HL-60 (cell line): ENCODE measurements around the gene FOXL3.

Experiments used
- GABPA ChIP-seq: IDR thresholded peaks from 2 replicates; pipeline ENCODE4 v1.6.1; 2012; ENCODE audit warnings: low read depth
- POLR2AphosphoS5 ChIP-seq: IDR thresholded peaks from 2 replicates; pipeline ENCODE4 v1.6.1; 2012; ENCODE audit warnings: low read depth
- SPI1 ChIP-seq: IDR thresholded peaks from 2 replicates; pipeline ENCODE4 v1.6.1; 2012; ENCODE audit warnings: low read depth, mild to moderate bottlenecking, borderline replicate concordance
- TF ChIP-seq, protein P1 (sequence below): IDR thresholded peaks from one replicate; pipeline ENCODE4 v1.5.1; 2011; ENCODE audit warnings: low read length, control low read depth, inconsistent platforms; ENCODE audit not compliant: insufficient read depth
- TF ChIP-seq, protein P2 (sequence below): IDR thresholded peaks from 2 replicates; pipeline ENCODE4 v1.6.1; 2012; ENCODE audit warnings: low read depth; ENCODE audit not compliant: insufficient replicate concordance

DNA sequence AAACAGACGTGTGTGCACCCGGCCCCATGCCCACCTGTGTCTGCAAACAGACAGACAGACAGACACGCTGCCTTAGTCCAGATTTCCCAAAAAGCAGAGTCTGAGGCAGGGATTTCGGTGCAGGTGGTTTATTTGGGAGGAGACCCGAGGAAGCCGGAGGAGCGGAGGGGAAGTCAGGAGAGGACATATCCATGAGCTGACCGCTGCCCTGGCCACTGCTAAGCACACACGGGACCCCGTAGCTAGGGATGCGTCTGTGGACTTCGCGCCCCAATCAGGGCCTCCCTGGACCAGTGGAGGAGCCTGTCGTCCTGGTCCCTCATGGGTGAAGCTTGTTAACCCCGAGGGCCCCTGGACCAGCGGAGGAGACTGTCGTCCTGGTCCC is 47.6 kb downstream of the FOXL3 start:
- TF ChIP-seq, protein P1, sequence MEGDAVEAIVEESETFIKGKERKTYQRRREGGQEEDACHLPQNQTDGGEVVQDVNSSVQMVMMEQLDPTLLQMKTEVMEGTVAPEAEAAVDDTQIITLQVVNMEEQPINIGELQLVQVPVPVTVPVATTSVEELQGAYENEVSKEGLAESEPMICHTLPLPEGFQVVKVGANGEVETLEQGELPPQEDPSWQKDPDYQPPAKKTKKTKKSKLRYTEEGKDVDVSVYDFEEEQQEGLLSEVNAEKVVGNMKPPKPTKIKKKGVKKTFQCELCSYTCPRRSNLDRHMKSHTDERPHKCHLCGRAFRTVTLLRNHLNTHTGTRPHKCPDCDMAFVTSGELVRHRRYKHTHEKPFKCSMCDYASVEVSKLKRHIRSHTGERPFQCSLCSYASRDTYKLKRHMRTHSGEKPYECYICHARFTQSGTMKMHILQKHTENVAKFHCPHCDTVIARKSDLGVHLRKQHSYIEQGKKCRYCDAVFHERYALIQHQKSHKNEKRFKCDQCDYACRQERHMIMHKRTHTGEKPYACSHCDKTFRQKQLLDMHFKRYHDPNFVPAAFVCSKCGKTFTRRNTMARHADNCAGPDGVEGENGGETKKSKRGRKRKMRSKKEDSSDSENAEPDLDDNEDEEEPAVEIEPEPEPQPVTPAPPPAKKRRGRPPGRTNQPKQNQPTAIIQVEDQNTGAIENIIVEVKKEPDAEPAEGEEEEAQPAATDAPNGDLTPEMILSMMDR = no peak
- TF ChIP-seq POLR2AphosphoS5 = no peak
- TF ChIP-seq, protein P2, sequence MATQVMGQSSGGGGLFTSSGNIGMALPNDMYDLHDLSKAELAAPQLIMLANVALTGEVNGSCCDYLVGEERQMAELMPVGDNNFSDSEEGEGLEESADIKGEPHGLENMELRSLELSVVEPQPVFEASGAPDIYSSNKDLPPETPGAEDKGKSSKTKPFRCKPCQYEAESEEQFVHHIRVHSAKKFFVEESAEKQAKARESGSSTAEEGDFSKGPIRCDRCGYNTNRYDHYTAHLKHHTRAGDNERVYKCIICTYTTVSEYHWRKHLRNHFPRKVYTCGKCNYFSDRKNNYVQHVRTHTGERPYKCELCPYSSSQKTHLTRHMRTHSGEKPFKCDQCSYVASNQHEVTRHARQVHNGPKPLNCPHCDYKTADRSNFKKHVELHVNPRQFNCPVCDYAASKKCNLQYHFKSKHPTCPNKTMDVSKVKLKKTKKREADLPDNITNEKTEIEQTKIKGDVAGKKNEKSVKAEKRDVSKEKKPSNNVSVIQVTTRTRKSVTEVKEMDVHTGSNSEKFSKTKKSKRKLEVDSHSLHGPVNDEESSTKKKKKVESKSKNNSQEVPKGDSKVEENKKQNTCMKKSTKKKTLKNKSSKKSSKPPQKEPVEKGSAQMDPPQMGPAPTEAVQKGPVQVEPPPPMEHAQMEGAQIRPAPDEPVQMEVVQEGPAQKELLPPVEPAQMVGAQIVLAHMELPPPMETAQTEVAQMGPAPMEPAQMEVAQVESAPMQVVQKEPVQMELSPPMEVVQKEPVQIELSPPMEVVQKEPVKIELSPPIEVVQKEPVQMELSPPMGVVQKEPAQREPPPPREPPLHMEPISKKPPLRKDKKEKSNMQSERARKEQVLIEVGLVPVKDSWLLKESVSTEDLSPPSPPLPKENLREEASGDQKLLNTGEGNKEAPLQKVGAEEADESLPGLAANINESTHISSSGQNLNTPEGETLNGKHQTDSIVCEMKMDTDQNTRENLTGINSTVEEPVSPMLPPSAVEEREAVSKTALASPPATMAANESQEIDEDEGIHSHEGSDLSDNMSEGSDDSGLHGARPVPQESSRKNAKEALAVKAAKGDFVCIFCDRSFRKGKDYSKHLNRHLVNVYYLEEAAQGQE = no peak
- no peak for TF ChIP-seq SPI1
- TF ChIP-seq GABPA = no peak
